GM23338 (cell line): ENCODE data around the gene LAMC2. TPM values are rescaled to one million over a fixed set of nuclear protein-coding genes. Genes with fewer than 3 reads are reported as not detected.

Source experiments
- ATAC-seq: fragments of 200-7000 bp; cut with Tn5 transposase; 3 replicates; pipeline ENCODE4 v1.9.1; 2020
- DNase-seq: peaks from one replicate; pipeline ENCODE4 v3.0.0-alpha.2; 2015; ENCODE audit warnings: low spot score
- H2AFZ ChIP-seq: fragments of 200-600 bp; sonication (generic); 2 replicates; pipeline ENCODE4 v1.8.0; 2016; ENCODE audit warnings: antibody characterized with exemption, mild to moderate bottlenecking, moderate library complexity
- H3F3A ChIP-seq: fragments of 200-600 bp; sonication (generic); replicated peaks from 2 replicates; pipeline ENCODE4 v1.8.0; 2017; ENCODE audit warnings: antibody characterized with exemption, mixed run types, low read depth
- H3K27ac ChIP-seq: fragments of 200-600 bp; sonication (generic); 2 replicates; pipeline ENCODE4 v1.6.1; 2016; ENCODE audit warnings: low read depth
- H3K27me3 ChIP-seq: fragments of 200-600 bp; sonication (generic); 2 replicates; pipeline ENCODE4 v1.8.0; 2016; ENCODE audit warnings: mild to moderate bottlenecking, mixed run types, moderate library complexity; ENCODE audit not compliant: insufficient read depth
- H3K36me3 ChIP-seq: fragments of 200-600 bp; sonication (generic); 2 replicates; pipeline ENCODE4 v1.8.0; 2016; ENCODE audit warnings: mild to moderate bottlenecking; ENCODE audit not compliant: insufficient read depth
- H3K4me1 ChIP-seq: fragments of 200-600 bp; sonication (generic); 2 replicates; pipeline ENCODE4 v1.8.0; 2016; ENCODE audit warnings: mild to moderate bottlenecking, moderate library complexity; ENCODE audit not compliant: insufficient read depth
- H3K4me2 ChIP-seq: fragments of 200-600 bp; sonication (generic); 2 replicates; pipeline ENCODE4 v1.7.1; 2017; ENCODE audit warnings: mixed run types
- H3K4me3 ChIP-seq: fragments of 200-600 bp; sonication (generic); 2 replicates; pipeline ENCODE4 v1.6.1; 2016; ENCODE audit warnings: mixed run types
- H3K79me2 ChIP-seq: fragments of 200-600 bp; sonication (generic); replicated peaks from 2 replicates; pipeline ENCODE4 v1.8.0; 2017; ENCODE audit warnings: mild to moderate bottlenecking; ENCODE audit not compliant: insufficient read depth
- H3K9me2 ChIP-seq: fragments of 200-600 bp; sonication (generic); 2 replicates; pipeline ENCODE4 v1.8.0; 2017; ENCODE audit not compliant: insufficient read depth
- H4K20me1 ChIP-seq: fragments of 200-600 bp; sonication (generic); replicated peaks from 2 replicates; pipeline ENCODE4 v1.8.0; 2017; ENCODE audit warnings: mild to moderate bottlenecking; ENCODE audit not compliant: insufficient read depth
- H3K27ac Mint-ChIP-seq: 2 replicates; pipeline ENCODE4 v1.8.0; 2020; ENCODE audit warnings: inconsistent platforms, mild to moderate bottlenecking, moderate library complexity, mixed read lengths
- H3K27me3 Mint-ChIP-seq: 3 replicates; pipeline ENCODE4 v1.8.0; 2022; ENCODE audit warnings: low read depth, mild to moderate bottlenecking, moderate library complexity, mixed read lengths, inconsistent platforms; ENCODE audit not compliant: insufficient read depth, poor library complexity
- H3K36me3 Mint-ChIP-seq: 3 replicates; pipeline ENCODE4 v1.8.0; 2021; ENCODE audit warnings: low read depth, mild to moderate bottlenecking, inconsistent platforms, moderate library complexity, mixed read lengths
- H3K4me1 Mint-ChIP-seq: 3 replicates; pipeline ENCODE4 v1.8.0; 2020; ENCODE audit warnings: mild to moderate bottlenecking, inconsistent platforms, mixed read lengths
- H3K4me3 Mint-ChIP-seq: 3 replicates; pipeline ENCODE4 v1.8.0; 2021; ENCODE audit warnings: moderate library complexity, mild to moderate bottlenecking, inconsistent platforms, mixed read lengths
- H3K9me3 Mint-ChIP-seq: 3 replicates; pipeline ENCODE4 v1.8.0; 2020; ENCODE audit warnings: moderate library complexity, mild to moderate bottlenecking, inconsistent platforms, mixed read lengths
- CREB1 ChIP-seq: fragments of 250-450 bp; sonication (Bioruptor Pico); IDR thresholded peaks from 2 replicates; pipeline ENCODE4 v1.5.0; 2020; ENCODE audit warnings: low read depth, mild to moderate bottlenecking, moderate library complexity
- EZH2 ChIP-seq: fragments of 200-600 bp; sonication (generic); IDR thresholded peaks from one replicate; pipeline ENCODE4 v1.8.0; 2017; ENCODE audit warnings: antibody characterized with exemption, mild to moderate bottlenecking, low read depth; ENCODE audit not compliant: unreplicated experiment
- EZH2phosphoT487 ChIP-seq: fragments of 200-600 bp; sonication (generic); IDR thresholded peaks from one replicate; pipeline ENCODE4 v1.8.1; 2018; ENCODE audit warnings: antibody characterized with exemption; ENCODE audit not compliant: unreplicated experiment
- JUNB ChIP-seq: IDR thresholded peaks from one replicate; pipeline ENCODE4 v1.6.1; 2016; ENCODE audit warnings: antibody characterized with exemption; ENCODE audit not compliant: unreplicated experiment
- NANOG ChIP-seq: IDR thresholded peaks from 2 replicates; pipeline ENCODE4 v1.6.1; 2016; ENCODE audit warnings: antibody characterized with exemption, borderline replicate concordance
- POLR2AphosphoS5 ChIP-seq: IDR thresholded peaks from 2 replicates; pipeline ENCODE4 v1.6.1; 2016; ENCODE audit warnings: antibody characterized with exemption, low read depth
- STAT1 ChIP-seq: IDR thresholded peaks from one replicate; pipeline ENCODE4 v1.6.1; 2016; ENCODE audit warnings: antibody characterized with exemption; ENCODE audit not compliant: unreplicated experiment
- ZNF114 ChIP-seq: fragments of 250-450 bp; sonication (Bioruptor Pico); IDR thresholded peaks from 2 replicates; pipeline ENCODE4 v1.5.0; 2020; ENCODE audit warnings: mild to moderate bottlenecking, moderate library complexity
- ZNF331 ChIP-seq: fragments of 250-450 bp; sonication (Bioruptor Pico); IDR thresholded peaks from 2 replicates; pipeline ENCODE4 v1.5.0; 2020; ENCODE audit warnings: low read depth, mild to moderate bottlenecking, moderate library complexity
- polyA plus RNA-seq: library from polyadenylated mRNA; unstranded; fragments of >200 nt; fragmentation: Nextera tagmentation; extraction: Ambion mirVana; gene quantifications from 2 replicates; pipeline ENCODE4 v1.2.1, GENCODE V29; 2016
- total RNA-seq: library from RNA; depleted of rRNA; stranded (reverse); fragments of >200 nt; shearing (Covaris generic); gene quantifications from 2 replicates; pipeline ENCODE4 v1.2.3, GENCODE V29; 2014
- TF ChIP-seq, protein P1 (sequence below), 2 experiments: fragments of 200-600 bp in 1 of 2; sonication (generic) in 1 of 2; conservative IDR thresholded peaks; 2 replicates each; pipeline versions ENCODE4 v1.5.1 to v1.6.1; 2016 to 2017; ENCODE audit warnings: antibody characterized with exemption in 2 of 2, low read depth in 2 of 2, mild to moderate bottlenecking in 2 of 2, moderate library complexity in 1 of 2
- TF ChIP-seq, protein P2 (sequence below): IDR thresholded peaks from 2 replicates; pipeline ENCODE4 v1.6.1; 2016; ENCODE audit warnings: antibody characterized with exemption
- TF ChIP-seq, protein P3 (sequence below): IDR thresholded peaks from one replicate; pipeline ENCODE4 v1.6.1; 2018; ENCODE audit warnings: antibody characterized with exemption; ENCODE audit not compliant: unreplicated experiment

LAMC2 gene
- total and polyA plus RNA-seq, 2 experiments from 2014 or later, result 4.3 to 19.5 TPM

DNA sequence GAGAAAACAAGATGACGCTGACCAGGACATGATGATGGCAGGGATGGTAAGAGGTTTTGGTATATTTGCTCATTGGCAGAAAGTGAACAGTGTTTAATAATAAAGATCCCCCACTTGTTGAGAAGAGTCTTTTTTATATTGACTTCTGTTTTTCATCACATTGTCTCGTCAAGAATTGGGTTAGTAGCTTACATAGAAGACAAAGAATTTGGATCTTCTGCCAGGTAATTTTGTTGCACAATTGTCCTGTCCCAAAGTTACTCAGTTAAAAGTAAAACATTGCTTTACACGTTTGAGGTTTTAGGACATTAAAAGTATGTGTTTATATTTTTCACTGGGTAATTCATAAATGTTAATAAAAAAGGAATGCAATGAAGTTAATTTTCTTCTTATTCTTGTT is 48.3 kb upstream of the LAMC2 start:
- ATAC-seq (no peak), DNase-seq (no peak)
- no peak overlapping the region for H2AFZ ChIP-seq
- Mint-ChIP-seq H3K27ac (no peak overlapping the region), H3K4me1 (no peaks in the 10 kb centered on the region), H3K9me3 (no peaks in the 10 kb centered on the region), H3K36me3 (peaks cover 66% of the 10 kb centered on the region; the same call in 2 of the 3 replicates), H3K27me3 (no peaks in the 10 kb centered on the region), H3K4me3 (no peak overlapping the region)
- no peaks in the 10 kb centered on the region for H3K79me2 ChIP-seq
- H3K27ac ChIP-seq, result no peak overlapping the region
- no peak overlapping the region for H3K4me2 ChIP-seq
- H3F3A ChIP-seq, result no peaks in the 10 kb centered on the region
- no peaks in the 10 kb centered on the region for H3K9me2 ChIP-seq
- H3K4me3 ChIP-seq, result no peak overlapping the region
- H3K27me3 ChIP-seq, result no peaks in the 10 kb centered on the region
- H4K20me1 ChIP-seq, result no peaks in the 10 kb centered on the region
- no peak for TF ChIP-seq STAT1
- TF ChIP-seq POLR2AphosphoS5, result no peak
- TF ChIP-seq, protein P1, sequence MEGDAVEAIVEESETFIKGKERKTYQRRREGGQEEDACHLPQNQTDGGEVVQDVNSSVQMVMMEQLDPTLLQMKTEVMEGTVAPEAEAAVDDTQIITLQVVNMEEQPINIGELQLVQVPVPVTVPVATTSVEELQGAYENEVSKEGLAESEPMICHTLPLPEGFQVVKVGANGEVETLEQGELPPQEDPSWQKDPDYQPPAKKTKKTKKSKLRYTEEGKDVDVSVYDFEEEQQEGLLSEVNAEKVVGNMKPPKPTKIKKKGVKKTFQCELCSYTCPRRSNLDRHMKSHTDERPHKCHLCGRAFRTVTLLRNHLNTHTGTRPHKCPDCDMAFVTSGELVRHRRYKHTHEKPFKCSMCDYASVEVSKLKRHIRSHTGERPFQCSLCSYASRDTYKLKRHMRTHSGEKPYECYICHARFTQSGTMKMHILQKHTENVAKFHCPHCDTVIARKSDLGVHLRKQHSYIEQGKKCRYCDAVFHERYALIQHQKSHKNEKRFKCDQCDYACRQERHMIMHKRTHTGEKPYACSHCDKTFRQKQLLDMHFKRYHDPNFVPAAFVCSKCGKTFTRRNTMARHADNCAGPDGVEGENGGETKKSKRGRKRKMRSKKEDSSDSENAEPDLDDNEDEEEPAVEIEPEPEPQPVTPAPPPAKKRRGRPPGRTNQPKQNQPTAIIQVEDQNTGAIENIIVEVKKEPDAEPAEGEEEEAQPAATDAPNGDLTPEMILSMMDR (conservative IDR thresholded peaks at IDR 0.05; ENCODE audit: low read depth in 2 of 2), result no peak
- no peak for TF ChIP-seq ZNF114 (CRISPR knock-in tag)
- TF ChIP-seq EZH2phosphoT487, result no peak
- no peak for TF ChIP-seq EZH2
- no peak for TF ChIP-seq CREB1
- no peak for TF ChIP-seq ZNF331 (CRISPR knock-in tag)
- no peak for TF ChIP-seq NANOG
- TF ChIP-seq JUNB, result no peak
- TF ChIP-seq, protein P2, sequence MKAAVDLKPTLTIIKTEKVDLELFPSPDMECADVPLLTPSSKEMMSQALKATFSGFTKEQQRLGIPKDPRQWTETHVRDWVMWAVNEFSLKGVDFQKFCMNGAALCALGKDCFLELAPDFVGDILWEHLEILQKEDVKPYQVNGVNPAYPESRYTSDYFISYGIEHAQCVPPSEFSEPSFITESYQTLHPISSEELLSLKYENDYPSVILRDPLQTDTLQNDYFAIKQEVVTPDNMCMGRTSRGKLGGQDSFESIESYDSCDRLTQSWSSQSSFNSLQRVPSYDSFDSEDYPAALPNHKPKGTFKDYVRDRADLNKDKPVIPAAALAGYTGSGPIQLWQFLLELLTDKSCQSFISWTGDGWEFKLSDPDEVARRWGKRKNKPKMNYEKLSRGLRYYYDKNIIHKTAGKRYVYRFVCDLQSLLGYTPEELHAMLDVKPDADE, result no peak
- peaks cover 19% of the 10 kb centered on the region for H3K36me3 ChIP-seq
- H3K4me1 ChIP-seq, result 0 out of 2 replicates have a peak, but pooled peaks cover 3% of the 10 kb centered on the region

DNA sequence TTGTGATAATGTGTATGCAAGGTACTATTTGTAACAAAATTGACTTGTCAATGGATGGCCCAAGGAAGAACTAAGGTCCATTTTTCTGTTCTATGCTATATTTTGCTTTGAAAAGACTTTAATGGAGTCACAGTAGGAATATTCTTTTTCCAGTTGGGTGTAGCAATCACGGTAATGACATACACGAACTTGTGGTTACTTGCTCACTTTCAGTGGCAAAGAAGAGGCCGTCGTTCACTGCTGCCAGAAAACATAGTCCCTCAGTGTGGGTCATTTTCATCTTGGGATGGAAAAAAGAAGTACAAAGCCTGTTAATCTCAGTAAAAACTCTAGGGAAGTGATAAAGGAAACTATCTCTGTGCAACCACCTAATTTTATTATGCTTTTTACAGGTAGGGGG is 47.8 kb upstream of the LAMC2 start:
- no peaks in the 10 kb centered on the region for H3K9me3 Mint-ChIP-seq
- no peak for ATAC-seq
- TF ChIP-seq ZNF331 (CRISPR knock-in tag), result no peak
- TF ChIP-seq, protein P3, sequence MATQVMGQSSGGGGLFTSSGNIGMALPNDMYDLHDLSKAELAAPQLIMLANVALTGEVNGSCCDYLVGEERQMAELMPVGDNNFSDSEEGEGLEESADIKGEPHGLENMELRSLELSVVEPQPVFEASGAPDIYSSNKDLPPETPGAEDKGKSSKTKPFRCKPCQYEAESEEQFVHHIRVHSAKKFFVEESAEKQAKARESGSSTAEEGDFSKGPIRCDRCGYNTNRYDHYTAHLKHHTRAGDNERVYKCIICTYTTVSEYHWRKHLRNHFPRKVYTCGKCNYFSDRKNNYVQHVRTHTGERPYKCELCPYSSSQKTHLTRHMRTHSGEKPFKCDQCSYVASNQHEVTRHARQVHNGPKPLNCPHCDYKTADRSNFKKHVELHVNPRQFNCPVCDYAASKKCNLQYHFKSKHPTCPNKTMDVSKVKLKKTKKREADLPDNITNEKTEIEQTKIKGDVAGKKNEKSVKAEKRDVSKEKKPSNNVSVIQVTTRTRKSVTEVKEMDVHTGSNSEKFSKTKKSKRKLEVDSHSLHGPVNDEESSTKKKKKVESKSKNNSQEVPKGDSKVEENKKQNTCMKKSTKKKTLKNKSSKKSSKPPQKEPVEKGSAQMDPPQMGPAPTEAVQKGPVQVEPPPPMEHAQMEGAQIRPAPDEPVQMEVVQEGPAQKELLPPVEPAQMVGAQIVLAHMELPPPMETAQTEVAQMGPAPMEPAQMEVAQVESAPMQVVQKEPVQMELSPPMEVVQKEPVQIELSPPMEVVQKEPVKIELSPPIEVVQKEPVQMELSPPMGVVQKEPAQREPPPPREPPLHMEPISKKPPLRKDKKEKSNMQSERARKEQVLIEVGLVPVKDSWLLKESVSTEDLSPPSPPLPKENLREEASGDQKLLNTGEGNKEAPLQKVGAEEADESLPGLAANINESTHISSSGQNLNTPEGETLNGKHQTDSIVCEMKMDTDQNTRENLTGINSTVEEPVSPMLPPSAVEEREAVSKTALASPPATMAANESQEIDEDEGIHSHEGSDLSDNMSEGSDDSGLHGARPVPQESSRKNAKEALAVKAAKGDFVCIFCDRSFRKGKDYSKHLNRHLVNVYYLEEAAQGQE, result no peak
- TF ChIP-seq EZH2, result no peak
- no peak for TF ChIP-seq JUNB
- TF ChIP-seq, protein P1 (conservative IDR thresholded peaks at IDR 0.05; ENCODE audit: low read depth in 2 of 2), result no peak
- TF ChIP-seq EZH2phosphoT487, result no peak
- TF ChIP-seq NANOG, result no peak
- no peaks in the 10 kb centered on the region for H3F3A ChIP-seq
- H3K27me3 ChIP-seq, result no peaks in the 10 kb centered on the region
- no peak overlapping the region for H3K27ac ChIP-seq
- H3K4me1 Mint-ChIP-seq, result no peaks in the 10 kb centered on the region
- H3K79me2 ChIP-seq, result no peaks in the 10 kb centered on the region
- no peaks in the 10 kb centered on the region for H3K9me2 ChIP-seq
- H3K4me3 ChIP-seq, result no peak overlapping the region
- no peak for DNase-seq
- peaks cover 15% of the 10 kb centered on the region for H3K36me3 ChIP-seq
- no peaks in the 10 kb centered on the region for H4K20me1 ChIP-seq
- H3K27me3 Mint-ChIP-seq, result no peaks in the 10 kb centered on the region
- H3K36me3 Mint-ChIP-seq, result peaks cover 61% of the 10 kb centered on the region; the same call in 2 of the 3 replicates
- H3K4me1 ChIP-seq, result 0 out of 2 replicates have a peak, but pooled peaks cover 3% of the 10 kb centered on the region
- H3K4me3 Mint-ChIP-seq, result no peak overlapping the region
- no peak overlapping the region for H2AFZ ChIP-seq
- no peak overlapping the region for H3K4me2 ChIP-seq
- no peak overlapping the region for H3K27ac Mint-ChIP-seq
